AG09309 (cell line): ENCODE data around the gene OVCH2.
A peak's percentile ranks its signal among the peaks of the same experiment; 100 is the strongest.

Source experiments
- DNase-seq: peaks from one replicate; pipeline ENCODE4 v3.0.0-alpha.2; 2010; ENCODE audit warnings: low read depth
- H3K4me3 ChIP-seq: 2 replicates; pipeline ENCODE4 v1.5.1; 2011; ENCODE audit warnings: mild to moderate bottlenecking, low read depth, low read length, moderate library complexity; ENCODE audit not compliant: control insufficient read depth
- TF ChIP-seq, protein P1 (sequence below): IDR thresholded peaks from 2 replicates; pipeline ENCODE4 v1.5.1; 2011; ENCODE audit warnings: mild to moderate bottlenecking, low read depth, low read length, inconsistent platforms; ENCODE audit not compliant: insufficient read depth, control insufficient read depth; ENCODE audit errors: missing control alignments

OVCH2 gene

DNA sequence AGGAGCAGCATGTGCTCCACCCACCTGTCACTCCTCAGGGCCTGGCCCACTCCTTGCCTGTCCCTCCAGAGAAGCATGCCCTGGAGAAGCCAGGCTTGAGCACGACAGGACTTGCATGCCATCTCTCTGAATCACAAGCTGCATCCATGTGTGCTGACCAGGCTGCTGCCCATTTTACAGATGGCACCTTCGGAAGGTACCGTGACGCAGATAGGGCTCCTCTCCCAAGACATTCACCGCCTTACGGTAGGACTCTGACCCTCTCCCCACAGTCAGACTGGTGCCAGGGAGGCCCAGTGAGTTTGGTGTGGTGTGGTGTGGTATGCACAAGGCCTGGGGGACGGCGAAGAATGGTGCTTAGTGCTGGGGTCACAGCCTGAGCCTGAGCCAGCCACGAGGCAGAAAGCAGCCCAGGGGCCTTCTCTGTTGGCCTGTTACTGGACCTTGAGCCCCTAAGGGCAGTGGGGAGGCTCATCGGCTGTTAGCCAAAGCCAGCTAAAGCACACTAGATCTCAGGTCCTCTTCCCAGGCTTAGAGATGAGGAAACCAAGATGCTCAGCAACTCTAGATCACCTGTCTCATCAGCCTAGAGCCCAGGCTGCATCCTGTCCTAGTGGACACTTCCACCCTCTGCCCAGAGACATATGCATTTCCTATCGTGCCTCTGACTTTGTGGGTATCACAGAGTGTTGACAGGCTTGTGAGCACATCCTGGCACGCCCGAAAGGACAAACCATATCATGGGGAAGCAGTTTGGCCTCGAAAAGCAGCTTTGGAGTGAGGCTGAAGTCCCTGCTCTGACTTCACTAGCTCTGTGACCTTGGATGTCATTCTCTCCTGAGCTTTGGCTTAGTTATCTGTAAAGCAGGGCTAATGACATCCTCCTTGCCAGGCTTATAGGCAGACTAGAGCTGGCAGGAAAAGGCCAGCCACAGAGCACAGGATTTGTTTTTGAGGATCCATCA is 50.7 kb downstream of the OVCH2 start:
- no peak for DNase-seq
- H3K4me3 ChIP-seq: no peak overlapping the region
- TF ChIP-seq, protein P1, sequence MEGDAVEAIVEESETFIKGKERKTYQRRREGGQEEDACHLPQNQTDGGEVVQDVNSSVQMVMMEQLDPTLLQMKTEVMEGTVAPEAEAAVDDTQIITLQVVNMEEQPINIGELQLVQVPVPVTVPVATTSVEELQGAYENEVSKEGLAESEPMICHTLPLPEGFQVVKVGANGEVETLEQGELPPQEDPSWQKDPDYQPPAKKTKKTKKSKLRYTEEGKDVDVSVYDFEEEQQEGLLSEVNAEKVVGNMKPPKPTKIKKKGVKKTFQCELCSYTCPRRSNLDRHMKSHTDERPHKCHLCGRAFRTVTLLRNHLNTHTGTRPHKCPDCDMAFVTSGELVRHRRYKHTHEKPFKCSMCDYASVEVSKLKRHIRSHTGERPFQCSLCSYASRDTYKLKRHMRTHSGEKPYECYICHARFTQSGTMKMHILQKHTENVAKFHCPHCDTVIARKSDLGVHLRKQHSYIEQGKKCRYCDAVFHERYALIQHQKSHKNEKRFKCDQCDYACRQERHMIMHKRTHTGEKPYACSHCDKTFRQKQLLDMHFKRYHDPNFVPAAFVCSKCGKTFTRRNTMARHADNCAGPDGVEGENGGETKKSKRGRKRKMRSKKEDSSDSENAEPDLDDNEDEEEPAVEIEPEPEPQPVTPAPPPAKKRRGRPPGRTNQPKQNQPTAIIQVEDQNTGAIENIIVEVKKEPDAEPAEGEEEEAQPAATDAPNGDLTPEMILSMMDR: no peak

- DNase-seq: no peak
- H3K4me3 ChIP-seq: no peak overlapping the region
- TF ChIP-seq, protein P1: no peak
These were observed 52.0 kb downstream of the OVCH2 start for GRCh38 chr11:7654195-7654705.

DNA sequence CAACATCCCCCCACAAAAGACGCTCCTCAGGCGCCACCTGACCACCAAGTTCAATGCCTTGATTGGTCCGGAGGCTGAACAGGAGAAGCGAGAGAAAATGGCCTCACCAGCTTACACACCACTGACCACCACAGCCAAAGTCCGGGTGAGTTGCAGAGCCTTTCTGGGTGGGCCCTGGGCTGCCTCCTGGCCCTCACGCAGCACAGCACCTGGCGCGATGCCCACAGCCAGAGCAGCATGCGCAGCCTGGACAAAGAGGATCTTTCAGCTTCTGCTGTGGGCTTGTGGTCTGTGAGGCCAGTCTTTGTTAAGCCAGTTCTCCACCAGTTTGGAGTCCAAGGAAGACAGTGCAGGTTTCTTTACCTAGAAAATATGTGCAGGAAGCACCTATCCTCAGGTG is 54.6 kb downstream of the OVCH2 start:
- TF ChIP-seq, protein P1: peak; percentile 17
- no peak for DNase-seq
- no peak overlapping the region for H3K4me3 ChIP-seq

- no peak overlapping the region for H3K4me3 ChIP-seq
- TF ChIP-seq, protein P1: no peak
- DNase-seq: no peak
These were observed 55.1 kb downstream of the OVCH2 start for GRCh38 chr11:7651140-7651551.

DNA sequence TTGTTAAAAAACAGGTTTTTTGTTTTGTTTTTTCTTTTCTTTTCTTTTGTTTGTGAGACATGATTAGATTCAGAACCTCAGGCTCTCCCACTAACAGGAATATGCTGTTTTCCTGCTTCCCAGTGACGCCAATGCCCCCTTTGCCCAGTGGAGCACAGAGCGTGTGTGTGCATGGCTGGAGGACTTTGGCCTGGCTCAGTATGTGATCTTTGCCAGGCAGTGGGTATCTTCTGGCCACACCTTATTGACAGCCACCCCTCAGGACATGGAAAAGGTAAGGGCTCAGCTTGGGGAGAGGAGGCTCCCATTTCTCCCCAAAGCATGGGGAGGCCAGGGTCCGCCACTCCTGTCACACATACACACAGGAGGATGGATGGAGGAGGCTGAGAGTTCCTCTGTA is 58.0 kb downstream of the OVCH2 start:
- TF ChIP-seq, protein P1: no peak
- no peak overlapping the region for H3K4me3 ChIP-seq
- no peak for DNase-seq

DNA sequence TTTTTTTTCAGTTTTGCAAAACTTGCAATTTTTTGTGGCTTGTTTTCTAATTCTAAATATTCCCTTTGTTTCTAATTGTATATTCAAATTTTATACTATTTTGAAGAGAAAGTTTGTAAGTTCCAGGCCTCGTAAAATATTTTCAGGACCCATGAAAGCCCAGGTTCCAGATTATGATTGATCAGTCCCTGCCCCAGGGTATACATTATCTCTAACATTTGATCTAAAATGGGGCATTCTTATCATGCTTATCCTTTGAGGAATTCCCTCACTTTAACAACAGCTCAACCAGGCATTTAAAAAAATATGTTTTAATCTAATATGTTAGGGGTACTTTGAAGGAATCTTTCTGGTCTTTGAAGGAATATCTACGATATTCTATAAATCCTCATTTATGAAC is 59.4 kb downstream of the OVCH2 start:
- H3K4me3 ChIP-seq: no peak overlapping the region
- TF ChIP-seq, protein P1: no peak
- no peak for DNase-seq

GRCh38 chr11:7645206-7645605 is 61.1 kb downstream of the OVCH2 start:
- TF ChIP-seq, protein P1: no peak
- no peak overlapping the region for H3K4me3 ChIP-seq
- no peak for DNase-seq
